GM12878 (cell line): ENCODE measurements around the gene UNC13D.

Experiments
- CHD4 ChIP-seq: fragments of 200-600 bp; sonication (generic); IDR thresholded peaks from 2 replicates; pipeline ENCODE4 v1.6.1; 2016; ENCODE audit warnings: mild to moderate bottlenecking
- EZH2 ChIP-seq: IDR thresholded peaks from 2 replicates; pipeline ENCODE4 v1.6.1; 2012; ENCODE audit warnings: low read depth, mild to moderate bottlenecking, control low read depth, inconsistent platforms, low read length, borderline replicate concordance; ENCODE audit not compliant: control insufficient read depth
- GABPA ChIP-seq: IDR thresholded peaks from 2 replicates; pipeline ENCODE4 v1.6.1; 2014; ENCODE audit warnings: antibody characterized with exemption, low read depth, mild to moderate bottlenecking, inconsistent platforms
- NR2C2 ChIP-seq: IDR thresholded peaks from 2 replicates; pipeline ENCODE4 v1.6.1; 2011; ENCODE audit warnings: borderline replicate concordance, low read depth; ENCODE audit not compliant: control insufficient read depth, insufficient read length
- POLR2AphosphoS5 ChIP-seq: IDR thresholded peaks from 2 replicates; pipeline ENCODE4 v1.6.1; 2011; ENCODE audit warnings: mild to moderate bottlenecking, low read length, inconsistent platforms
- POU2F2 ChIP-seq: IDR thresholded peaks from 3 replicates; pipeline ENCODE4 v1.6.1; 2011; ENCODE audit warnings: low read depth, mild to moderate bottlenecking, low read length, borderline replicate concordance
- TCF3 ChIP-seq: IDR thresholded peaks from 2 replicates; pipeline ENCODE4 v1.6.1; 2012; ENCODE audit warnings: low read depth, mild to moderate bottlenecking, low read length, borderline replicate concordance; ENCODE audit not compliant: insufficient read depth
- TF ChIP-seq, protein P1 (sequence below): fragments of 450-650 bp; conservative IDR thresholded peaks from 2 replicates; pipeline ENCODE4 v1.6.1; 2017; ENCODE audit warnings: mild to moderate bottlenecking, moderate library complexity
- TF ChIP-seq, protein P2 (sequence below): IDR thresholded peaks from 2 replicates; pipeline ENCODE4 v1.6.1; 2012; ENCODE audit warnings: mild to moderate bottlenecking, low read depth, low read length

DNA sequence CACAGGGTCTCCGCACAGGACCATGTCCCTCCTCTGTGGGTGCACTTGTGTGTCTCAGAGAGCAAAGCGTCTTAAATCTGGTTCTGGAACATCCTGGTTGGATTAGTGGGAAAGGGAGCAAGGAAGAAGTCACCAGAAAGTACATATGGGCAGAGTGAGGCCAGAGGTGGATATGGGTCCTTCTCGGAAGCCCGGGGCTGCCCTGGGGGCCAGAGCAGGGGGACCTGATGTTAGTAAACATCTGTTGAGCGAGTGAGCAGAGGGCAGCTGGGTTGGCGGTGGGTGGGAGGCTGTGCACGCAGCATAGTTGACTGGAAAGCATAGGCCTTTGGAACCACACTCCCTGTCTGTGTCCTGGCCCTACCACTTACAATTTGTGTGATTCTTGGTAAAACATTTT lies 22.7 kb downstream of the UNC13D start:
- TF ChIP-seq TCF3, result no peak
- no peak for TF ChIP-seq CHD4
- TF ChIP-seq POLR2AphosphoS5, result no peak
- TF ChIP-seq, protein P1, sequence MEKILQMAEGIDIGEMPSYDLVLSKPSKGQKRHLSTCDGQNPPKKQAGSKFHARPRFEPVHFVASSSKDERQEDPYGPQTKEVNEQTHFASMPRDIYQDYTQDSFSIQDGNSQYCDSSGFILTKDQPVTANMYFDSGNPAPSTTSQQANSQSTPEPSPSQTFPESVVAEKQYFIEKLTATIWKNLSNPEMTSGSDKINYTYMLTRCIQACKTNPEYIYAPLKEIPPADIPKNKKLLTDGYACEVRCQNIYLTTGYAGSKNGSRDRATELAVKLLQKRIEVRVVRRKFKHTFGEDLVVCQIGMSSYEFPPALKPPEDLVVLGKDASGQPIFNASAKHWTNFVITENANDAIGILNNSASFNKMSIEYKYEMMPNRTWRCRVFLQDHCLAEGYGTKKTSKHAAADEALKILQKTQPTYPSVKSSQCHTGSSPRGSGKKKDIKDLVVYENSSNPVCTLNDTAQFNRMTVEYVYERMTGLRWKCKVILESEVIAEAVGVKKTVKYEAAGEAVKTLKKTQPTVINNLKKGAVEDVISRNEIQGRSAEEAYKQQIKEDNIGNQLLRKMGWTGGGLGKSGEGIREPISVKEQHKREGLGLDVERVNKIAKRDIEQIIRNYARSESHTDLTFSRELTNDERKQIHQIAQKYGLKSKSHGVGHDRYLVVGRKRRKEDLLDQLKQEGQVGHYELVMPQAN, result no peak
- TF ChIP-seq GABPA, result no peak
- TF ChIP-seq NR2C2, result no peak
- TF ChIP-seq POU2F2, result no peak
- no peak for TF ChIP-seq EZH2
- TF ChIP-seq, protein P2, sequence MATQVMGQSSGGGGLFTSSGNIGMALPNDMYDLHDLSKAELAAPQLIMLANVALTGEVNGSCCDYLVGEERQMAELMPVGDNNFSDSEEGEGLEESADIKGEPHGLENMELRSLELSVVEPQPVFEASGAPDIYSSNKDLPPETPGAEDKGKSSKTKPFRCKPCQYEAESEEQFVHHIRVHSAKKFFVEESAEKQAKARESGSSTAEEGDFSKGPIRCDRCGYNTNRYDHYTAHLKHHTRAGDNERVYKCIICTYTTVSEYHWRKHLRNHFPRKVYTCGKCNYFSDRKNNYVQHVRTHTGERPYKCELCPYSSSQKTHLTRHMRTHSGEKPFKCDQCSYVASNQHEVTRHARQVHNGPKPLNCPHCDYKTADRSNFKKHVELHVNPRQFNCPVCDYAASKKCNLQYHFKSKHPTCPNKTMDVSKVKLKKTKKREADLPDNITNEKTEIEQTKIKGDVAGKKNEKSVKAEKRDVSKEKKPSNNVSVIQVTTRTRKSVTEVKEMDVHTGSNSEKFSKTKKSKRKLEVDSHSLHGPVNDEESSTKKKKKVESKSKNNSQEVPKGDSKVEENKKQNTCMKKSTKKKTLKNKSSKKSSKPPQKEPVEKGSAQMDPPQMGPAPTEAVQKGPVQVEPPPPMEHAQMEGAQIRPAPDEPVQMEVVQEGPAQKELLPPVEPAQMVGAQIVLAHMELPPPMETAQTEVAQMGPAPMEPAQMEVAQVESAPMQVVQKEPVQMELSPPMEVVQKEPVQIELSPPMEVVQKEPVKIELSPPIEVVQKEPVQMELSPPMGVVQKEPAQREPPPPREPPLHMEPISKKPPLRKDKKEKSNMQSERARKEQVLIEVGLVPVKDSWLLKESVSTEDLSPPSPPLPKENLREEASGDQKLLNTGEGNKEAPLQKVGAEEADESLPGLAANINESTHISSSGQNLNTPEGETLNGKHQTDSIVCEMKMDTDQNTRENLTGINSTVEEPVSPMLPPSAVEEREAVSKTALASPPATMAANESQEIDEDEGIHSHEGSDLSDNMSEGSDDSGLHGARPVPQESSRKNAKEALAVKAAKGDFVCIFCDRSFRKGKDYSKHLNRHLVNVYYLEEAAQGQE, result no peak
